Hematopoietic multipotent progenitor cell treated with erythropoietin and hydrocortisone succinate and interleukin-3 and kit ligand, for 6 days (in vitro differentiated cells): Measurements from ENCODE around the gene POM121C.
"Not testable (repeated sequence)": the region's sequence is repeated elsewhere in the genome, so short reads cannot be mapped to it uniquely, and the experiment has no call there.

Source experiments
- DNase-seq: peaks from one replicate; pipeline ENCODE4 v3.0.0-alpha.2; 2015

Gene POM121C

GRCh38 chr7:75421798-75422710, 64.0 kb downstream of the POM121C start:
- not testable (repeated sequence) for DNase-seq

GRCh38 chr7:75420152-75420551, 65.9 kb downstream of the POM121C start:
- not testable (repeated sequence) for DNase-seq

- not testable (repeated sequence) for DNase-seq
Observed at GRCh38 chr7:75419693-75420092, 66.4 kb downstream of the POM121C start.

GRCh38 chr7:75419210-75419609, 66.9 kb downstream of the POM121C start:
- not testable (repeated sequence) for DNase-seq

GRCh38 chr7:75418292-75418858, 67.7 kb downstream of the POM121C start:
- DNase-seq: not testable (repeated sequence)

GRCh38 chr7:75416787-75417186, 69.3 kb downstream of the POM121C start:
- DNase-seq: not testable (repeated sequence)

GRCh38 chr7:75415829-75416373, 70.2 kb downstream of the POM121C start:
- not testable (repeated sequence) for DNase-seq

GRCh38 chr7:75415428-75415817, 70.7 kb downstream of the POM121C start:
- not testable (repeated sequence) for DNase-seq

- DNase-seq: not testable (repeated sequence)
Observed at GRCh38 chr7:75414708-75415427, 71.2 kb downstream of the POM121C start.

- not testable (repeated sequence) for DNase-seq
Observed at GRCh38 chr7:75414204-75414603, 71.9 kb downstream of the POM121C start.

GRCh38 chr7:75410823-75411173, 75.3 kb downstream of the POM121C start:
- DNase-seq: not testable (repeated sequence)

- not testable (repeated sequence) for DNase-seq
Observed at GRCh38 chr7:75409880-75410822, 75.9 kb downstream of the POM121C start.

GRCh38 chr7:75404663-75405062, 81.4 kb downstream of the POM121C start:
- not testable (repeated sequence) for DNase-seq

- DNase-seq: not testable (repeated sequence)
Observed at GRCh38 chr7:75403455-75404443, 82.3 kb downstream of the POM121C start.

- DNase-seq: not testable (repeated sequence)
Observed at GRCh38 chr7:75400575-75400974, 85.5 kb downstream of the POM121C start.

- not testable (repeated sequence) for DNase-seq
Observed at GRCh38 chr7:75398771-75399700, 87.1 kb downstream of the POM121C start.

GRCh38 chr7:75397865-75398264, 88.2 kb downstream of the POM121C start:
- DNase-seq: not testable (repeated sequence)

GRCh38 chr7:75395329-75395728, 90.8 kb downstream of the POM121C start, which contains the start of gene TRIM73:
Gene TRIM73 (plus strand): TSS chr7:75395629. CDS start chr7:75398934, 3,305 bp downstream.
- not testable (repeated sequence) for DNase-seq

GRCh38 chr7:75393194-75393593, 92.9 kb downstream of the POM121C start:
- DNase-seq: not testable (repeated sequence)
